Stomach (tissue), 9 donors: ENCODE measurements around the gene SIX2. TPM values are rescaled to one million over a fixed set of nuclear protein-coding genes. Genes with fewer than 3 reads are reported as not detected.

Source experiments
- DNase-seq, 2 donors: peaks; one replicate each; pipeline versions ENCODE4 v3.0.0 to v3.0.0-alpha.2; 2013 to 2019
- H3K27ac ChIP-seq, 5 donors: fragments of 200-600 bp in 4 of 5; sonication (generic) in 4 of 5; one replicate each; pipeline ENCODE4 v1.5.1; 2013 to 2019; ENCODE audit warnings: mild to moderate bottlenecking in 1 of 5, moderate library complexity in 1 of 5
- H3K27me3 ChIP-seq, 3 donors: fragments of 200-600 bp; sonication (generic); one replicate each; pipeline ENCODE4 v1.5.1; 2017 to 2019; ENCODE audit warnings: mixed run types in 1 of 3
- H3K36me3 ChIP-seq, 4 donors: fragments of 200-600 bp; sonication (generic); 1 replicate in 3 of 4; 2 replicates in 1 of 4; pipeline ENCODE4 v1.5.1; 2016 to 2019
- H3K4me1 ChIP-seq, 4 donors: fragments of 200-600 bp; sonication (generic); one replicate each; pipeline ENCODE4 v1.5.1; 2016 to 2019
- H3K4me3 ChIP-seq, 4 donors: fragments of 200-600 bp; sonication (generic) in 3 of 4; one replicate each; pipeline ENCODE4 v1.5.1; 2016 to 2019; ENCODE audit warnings: mild to moderate bottlenecking in 1 of 4
- H3K9me3 ChIP-seq, 4 donors: fragments of 200-600 bp; sonication (generic); one replicate each; pipeline ENCODE4 v1.5.1; 2016 to 2019
- EP300 ChIP-seq: sonication (generic); formaldehyde crosslinking; IDR thresholded peaks from one replicate; pipeline ENCODE4 v1.6.1; 2017; ENCODE audit warnings: antibody characterized with exemption
- POLR2A ChIP-seq, 4 donors: fragments of 450-650 bp; IDR thresholded peaks; one replicate each; pipeline ENCODE4 v1.6.1; 2016; ENCODE audit warnings: antibody characterized with exemption in 4 of 4, control low read depth in 2 of 4, mild to moderate bottlenecking in 1 of 4, moderate library complexity in 1 of 4
- POLR2AphosphoS5 ChIP-seq, 3 donors: sonication (generic); formaldehyde crosslinking; IDR thresholded peaks; one replicate each; pipeline ENCODE4 v1.6.1; 2016; ENCODE audit warnings: antibody characterized with exemption in 3 of 3
- WGBS, 5 donors: extraction: QIAGEN DNeasy Blood & Tissue Kit in 3 of 5; methylation state at CpG; one replicate each; pipeline versions ENCODE4 v1.1.5 to v1.1.7; 2013 to 2018; 5-methylcytosine and 5-hydroxymethylcytosine counted together
- intact Hi-C: fragments of 100-400 bp; cut with DNase I; formaldehyde crosslinking; loops from one replicate; pipeline ENCODE4 v1.15.1; 2023; ENCODE audit warnings: low total_unique reads
- polyA plus RNA-seq, 3 donors: library from polyadenylated mRNA; stranded (reverse); fragments of 200-250 nt; gene quantifications; one replicate each; pipeline ENCODE4 v1.2.3, GENCODE V29; 2013
- total RNA-seq, 5 donors: library from RNA; depleted of rRNA; stranded (reverse); fragments of >200 nt; gene quantifications; one replicate each; pipeline versions ENCODE4 v1.1.0 to v1.2.3, GENCODE V29; 2014 to 2016
- TF ChIP-seq, protein P1 (sequence below), 7 experiments: fragments of 450-650 bp in 4 of 7; fragments of 200-600 bp in 3 of 7; sonication (generic) in 3 of 7; IDR thresholded peaks; one replicate each; pipeline ENCODE4 v1.5.1; 2016 to 2019; ENCODE audit warnings: antibody characterized with exemption in 7 of 7, control low read depth in 2 of 7, mild to moderate bottlenecking in 1 of 7
- donor health status: healthy with polysubstance abuse.
- donor health status: Bipolar disorder and iron deficiency.
- donor health status: healthy.

Gene SIX2
- total and polyA plus RNA-seq, 8 donors: 0.20 to 17.9 (median 6.2) TPM; not detected in 1

DNA sequence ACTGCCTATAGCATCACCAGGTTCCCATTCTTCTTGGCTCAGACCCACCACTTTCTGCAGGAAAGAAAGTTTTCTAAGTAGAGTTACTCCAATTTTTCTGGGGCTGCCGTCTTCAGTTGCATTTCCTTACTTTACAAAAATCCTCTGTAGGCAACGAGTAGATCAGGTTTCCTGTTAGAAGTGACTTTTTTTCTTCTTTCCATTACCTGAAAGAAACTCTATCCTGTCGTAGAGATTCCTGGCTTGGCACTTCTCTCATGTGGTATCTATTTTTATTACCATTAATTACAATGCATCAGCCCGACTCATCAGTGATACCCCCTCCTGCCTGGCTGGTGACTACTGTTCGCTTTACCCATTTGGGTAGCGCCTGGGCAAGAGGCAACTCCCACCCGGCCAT lies 5.6 kb upstream of the SIX2 start:
- no peaks in the 10 kb centered on the region for H3K9me3 ChIP-seq
- no peak for TF ChIP-seq POLR2A (IDR thresholded peaks at IDR 0.05)
- TF ChIP-seq POLR2AphosphoS5 (IDR thresholded peaks at IDR 0.05): no peak
- TF ChIP-seq, protein P1, sequence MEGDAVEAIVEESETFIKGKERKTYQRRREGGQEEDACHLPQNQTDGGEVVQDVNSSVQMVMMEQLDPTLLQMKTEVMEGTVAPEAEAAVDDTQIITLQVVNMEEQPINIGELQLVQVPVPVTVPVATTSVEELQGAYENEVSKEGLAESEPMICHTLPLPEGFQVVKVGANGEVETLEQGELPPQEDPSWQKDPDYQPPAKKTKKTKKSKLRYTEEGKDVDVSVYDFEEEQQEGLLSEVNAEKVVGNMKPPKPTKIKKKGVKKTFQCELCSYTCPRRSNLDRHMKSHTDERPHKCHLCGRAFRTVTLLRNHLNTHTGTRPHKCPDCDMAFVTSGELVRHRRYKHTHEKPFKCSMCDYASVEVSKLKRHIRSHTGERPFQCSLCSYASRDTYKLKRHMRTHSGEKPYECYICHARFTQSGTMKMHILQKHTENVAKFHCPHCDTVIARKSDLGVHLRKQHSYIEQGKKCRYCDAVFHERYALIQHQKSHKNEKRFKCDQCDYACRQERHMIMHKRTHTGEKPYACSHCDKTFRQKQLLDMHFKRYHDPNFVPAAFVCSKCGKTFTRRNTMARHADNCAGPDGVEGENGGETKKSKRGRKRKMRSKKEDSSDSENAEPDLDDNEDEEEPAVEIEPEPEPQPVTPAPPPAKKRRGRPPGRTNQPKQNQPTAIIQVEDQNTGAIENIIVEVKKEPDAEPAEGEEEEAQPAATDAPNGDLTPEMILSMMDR (IDR thresholded peaks at IDR 0.05): no peak
- no peak for TF ChIP-seq EP300
- no peak overlapping the region for H3K27ac ChIP-seq
- intact Hi-C loops: no loop called here
- DNase-seq: no peak
- 72 to 82% (median 73%) methylated on average over 7 of the region's 7 CpGs for WGBS, 5 donors
- H3K36me3 ChIP-seq: no peaks in the 10 kb centered on the region
- no peak overlapping the region for H3K4me3 ChIP-seq
- H3K4me1 ChIP-seq: peaks cover 22 to 40% (median 30%) of the 10 kb centered on the region in 4 donors
- peaks cover 4 to 79% (median 57%) of the 10 kb centered on the region in 3 donors for H3K27me3 ChIP-seq

DNA sequence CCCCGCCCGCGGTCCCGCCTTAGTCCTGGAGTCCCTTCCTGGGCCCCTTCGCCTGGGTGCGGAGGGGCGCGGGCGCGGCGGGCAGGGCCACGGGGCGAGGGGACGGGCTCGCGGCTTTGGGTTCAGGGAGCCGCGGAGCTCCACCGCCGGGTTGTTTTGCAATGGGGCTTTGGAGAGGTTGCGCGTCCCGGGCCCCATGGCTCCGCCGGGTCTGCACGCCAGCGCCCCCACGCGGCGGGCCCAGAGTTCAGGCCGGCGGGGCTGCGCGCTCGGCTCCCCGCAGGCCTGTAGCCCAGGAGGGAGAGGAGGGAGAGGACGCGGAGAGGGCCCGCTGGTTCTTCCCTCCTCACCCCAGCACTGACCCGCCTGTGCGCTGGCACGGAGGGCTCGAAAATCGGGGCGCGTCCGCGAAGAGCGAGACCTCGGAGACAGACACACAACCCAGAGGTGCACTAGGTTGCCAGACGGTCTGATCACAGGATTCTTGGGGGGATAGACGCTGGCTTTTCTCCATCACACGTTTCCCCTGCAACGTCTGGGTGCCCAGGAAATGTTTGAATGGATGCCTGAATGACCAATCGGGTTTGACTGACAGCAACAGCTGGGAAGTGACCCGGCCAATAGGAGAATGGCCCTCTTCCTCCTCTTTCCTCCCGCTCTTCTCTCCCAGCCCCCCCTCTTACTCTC lies 4.9 kb upstream of the SIX2 start:
- WGBS, 5 donors: 4 to 14% (median 7%) methylated on average over 17 to 56 of the region's 57 CpGs

DNA sequence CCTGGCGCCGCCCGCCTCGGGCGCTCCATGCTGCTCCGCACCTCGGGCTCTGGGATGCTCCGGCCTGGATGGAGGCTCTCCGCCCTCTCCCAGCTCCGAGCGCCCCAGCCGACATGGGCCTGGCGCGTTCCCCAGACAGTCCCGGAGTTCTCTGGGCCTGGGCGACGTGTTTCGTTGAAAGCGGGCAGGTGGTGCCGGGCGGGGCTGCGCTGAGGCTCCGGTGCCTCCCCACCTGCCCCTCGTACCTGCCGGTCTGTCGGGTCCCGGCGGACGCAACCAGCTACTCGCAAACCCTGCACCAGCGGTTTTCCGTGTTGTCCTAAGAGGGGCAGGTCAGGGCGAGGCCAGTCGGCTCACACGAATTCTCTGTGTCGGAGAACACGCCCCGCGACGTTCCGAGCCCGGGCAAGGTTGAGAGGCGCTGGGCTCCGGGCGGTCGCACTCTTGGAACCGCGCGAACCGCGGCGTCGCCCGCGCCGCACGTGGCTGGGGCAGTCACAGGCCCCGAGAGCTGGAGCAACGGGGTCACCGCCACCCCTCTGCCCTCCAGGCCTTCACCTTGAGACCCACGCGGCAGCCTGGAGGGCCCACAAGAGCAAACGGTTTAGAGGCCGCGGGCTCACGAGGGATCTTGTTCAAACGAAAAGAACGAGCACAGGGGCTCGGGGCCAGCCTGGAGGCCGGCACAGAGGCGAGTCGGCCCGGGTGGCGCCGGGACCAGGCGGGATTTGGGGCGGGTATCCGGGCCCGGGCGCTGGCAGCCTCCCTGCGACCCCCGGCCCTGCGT lies 4.2 kb upstream of the SIX2 start:
- TF ChIP-seq EP300: no peak
- TF ChIP-seq POLR2A (IDR thresholded peaks at IDR 0.05): no peak
- TF ChIP-seq, protein P1 (IDR thresholded peaks at IDR 0.05): no peak
- no peak for TF ChIP-seq POLR2AphosphoS5 (IDR thresholded peaks at IDR 0.05)
- intact Hi-C loops: no loop called here
- peak in 1 of 2 donors; percentile 56 for DNase-seq
- WGBS, 5 donors: 5 to 28% (median 13%) methylated on average over 34 to 83 of the region's 83 CpGs
- H3K4me1 ChIP-seq: peaks cover 29 to 51% (median 44%) of the 10 kb centered on the region in 4 donors
- peaks cover 4 to 94% (median 71%) of the 10 kb centered on the region in 3 donors for H3K27me3 ChIP-seq
- no peaks in the 10 kb centered on the region for H3K36me3 ChIP-seq
- peak overlapping the region; percentile 39 to 52 (median 47) for H3K4me3 ChIP-seq
- H3K9me3 ChIP-seq: no peaks in the 10 kb centered on the region
- peak overlapping the region in 2 of 5 donors; percentile 40 to 78 for H3K27ac ChIP-seq

More for the DNA sequence above, 4.9 kb upstream of the SIX2 start:
- peak overlapping the region in 2 of 5 donors; percentile 40 to 78 for H3K27ac ChIP-seq
- H3K9me3 ChIP-seq: no peaks in the 10 kb centered on the region
- H3K4me3 ChIP-seq: peak overlapping the region; percentile 39 to 52 (median 47)
- TF ChIP-seq POLR2A (IDR thresholded peaks at IDR 0.05): no peak
- TF ChIP-seq POLR2AphosphoS5 (IDR thresholded peaks at IDR 0.05): peak in 1 of 3 donors; percentile 17
- TF ChIP-seq, protein P1 (IDR thresholded peaks at IDR 0.05): peak in 4 of 7 experiments; percentile 6 to 67 (median 58)
- TF ChIP-seq EP300: no peak
- peaks cover 25 to 46% (median 36%) of the 10 kb centered on the region in 4 donors for H3K4me1 ChIP-seq
- intact Hi-C loops: no loop called here
- peak; percentile 43 to 88 for DNase-seq
- H3K36me3 ChIP-seq: no peaks in the 10 kb centered on the region
- H3K27me3 ChIP-seq: peaks cover 4 to 86% (median 64%) of the 10 kb centered on the region in 3 donors

DNA sequence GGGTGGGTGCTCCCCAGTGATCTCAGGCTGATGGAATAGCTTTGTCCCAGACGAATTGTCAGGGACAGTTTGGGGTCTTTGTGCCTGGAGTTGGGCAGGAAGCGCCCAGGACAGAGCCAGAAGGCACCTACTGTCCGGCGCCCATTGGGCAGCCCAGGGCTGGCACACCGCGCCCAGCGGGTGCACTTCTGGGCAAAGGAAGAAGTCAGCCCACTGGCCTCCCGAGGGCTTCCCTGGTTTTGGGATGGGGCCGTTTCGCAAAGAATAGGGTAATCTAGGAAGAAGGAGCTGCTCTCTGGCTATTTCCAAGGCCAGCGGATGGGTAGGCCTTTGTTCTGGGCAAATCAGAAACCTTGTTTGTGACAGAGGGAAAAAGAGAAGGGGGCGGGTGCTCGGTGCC lies 3.5 kb upstream of the SIX2 start:
- H3K4me1 ChIP-seq: peaks cover 33 to 58% (median 50%) of the 10 kb centered on the region in 4 donors
- H3K4me3 ChIP-seq: no peak overlapping the region
- H3K27me3 ChIP-seq: peaks cover 4 to 96% (median 78%) of the 10 kb centered on the region in 3 donors
- H3K9me3 ChIP-seq: no peaks in the 10 kb centered on the region
- no peaks in the 10 kb centered on the region for H3K36me3 ChIP-seq
- TF ChIP-seq, protein P1 (IDR thresholded peaks at IDR 0.05): no peak
- TF ChIP-seq EP300 (no peak), POLR2A (IDR thresholded peaks at IDR 0.05) (no peak), POLR2AphosphoS5 (IDR thresholded peaks at IDR 0.05) (no peak)
- intact Hi-C loops: no loop called here
- no peak overlapping the region for H3K27ac ChIP-seq
- DNase-seq: no peak
- 38 to 56% (median 39%) methylated on average over 13 of the region's 13 CpGs for WGBS, 5 donors
